K562 (cell line): ENCODE measurements around the gene SLC37A4. TPM values are rescaled to one million over a fixed set of nuclear protein-coding genes. Genes with fewer than 3 reads are reported as not detected.
A peak's percentile ranks its signal among the peaks of the same experiment; 100 is the strongest.

Experiments used
- ARID3A ChIP-seq: IDR thresholded peaks from 2 replicates; pipeline ENCODE4 v1.6.1; 2012; ENCODE audit warnings: low read depth, low read length, improper control_type of control experiment, borderline replicate concordance
- BHLHE40 ChIP-seq: IDR thresholded peaks from 2 replicates; pipeline ENCODE4 v1.6.1; 2011; ENCODE audit warnings: low read length, improper control_type of control experiment
- BMI1 ChIP-seq: fragments of 150-350 bp; IDR thresholded peaks from 2 replicates; pipeline ENCODE4 v1.6.1; 2014; ENCODE audit warnings: low read length
- CBX1 ChIP-seq: sonication (generic); IDR thresholded peaks from 2 replicates; pipeline ENCODE4 v1.6.1; 2016; ENCODE audit warnings: antibody characterized with exemption, low read depth, mild to moderate bottlenecking
- DPF2 ChIP-seq: fragments of 450-650 bp; IDR thresholded peaks from 2 replicates; pipeline ENCODE4 v1.6.1; 2016
- FIP1L1 ChIP-seq: fragments of 200-400 bp; formaldehyde crosslinking; IDR thresholded peaks from 2 replicates; pipeline ENCODE4 v1.6.1; 2018; ENCODE audit warnings: mild to moderate bottlenecking, low read depth, low read length; ENCODE audit not compliant: poor library complexity, severe bottlenecking
- FUS ChIP-seq: fragments of 200-400 bp; formaldehyde crosslinking; optimal IDR thresholded peaks from 2 replicates; pipeline ENCODE3; 2017; ENCODE audit warnings: low read depth, low read length
- GATA2 ChIP-seq: sonication (generic); formaldehyde crosslinking; IDR thresholded peaks from 2 replicates; pipeline ENCODE4 v1.4.0; 2020; ENCODE audit warnings: mild to moderate bottlenecking, missing genetic modification reagents
- HNRNPK ChIP-seq: fragments of 200-400 bp; formaldehyde crosslinking; IDR thresholded peaks from one replicate; pipeline ENCODE4 v1.6.1; 2018; ENCODE audit warnings: mild to moderate bottlenecking, low read depth, low read length; ENCODE audit not compliant: poor library complexity, severe bottlenecking
- ILK ChIP-seq: fragments of 450-650 bp; IDR thresholded peaks from 2 replicates; pipeline ENCODE4 v1.6.1; 2016; ENCODE audit warnings: missing genetic modification characterization, low read depth, mild to moderate bottlenecking, missing compliant biosample characterization, moderate library complexity, borderline replicate concordance
- MTA3 ChIP-seq: fragments of 450-650 bp; formaldehyde crosslinking; IDR thresholded peaks from 2 replicates; pipeline ENCODE4 v1.6.1; 2017; ENCODE audit warnings: mild to moderate bottlenecking, borderline replicate concordance
- NUFIP1 ChIP-seq: fragments of 450-650 bp; IDR thresholded peaks from 2 replicates; pipeline ENCODE4 v1.6.1; 2018; ENCODE audit not compliant: partially characterized antibody
- RFX1 ChIP-seq: fragments of 450-650 bp; IDR thresholded peaks from 2 replicates; pipeline ENCODE4 v1.6.1; 2016; ENCODE audit warnings: mild to moderate bottlenecking, moderate library complexity
- RFX7 ChIP-seq: fragments of 250-450 bp; sonication (Bioruptor Pico); IDR thresholded peaks from 2 replicates; pipeline ENCODE4 v1.5.1; 2021; ENCODE audit warnings: mild to moderate bottlenecking
- TCFL5 ChIP-seq: fragments of 250-450 bp; sonication (Bioruptor Pico); conservative IDR thresholded peaks from 2 replicates; pipeline ENCODE4 v1.6.1; 2021; ENCODE audit warnings: mild to moderate bottlenecking, moderate library complexity, matching md5 sums
- ZFP36 ChIP-seq: fragments of 150-350 bp; IDR thresholded peaks from 2 replicates; pipeline ENCODE4 v1.6.1; 2018; ENCODE audit warnings: low read length, low read depth; ENCODE audit not compliant: partially characterized antibody
- ZKSCAN1 ChIP-seq: fragments of 150-350 bp; IDR thresholded peaks from 2 replicates; pipeline ENCODE4 v1.6.1; 2016; ENCODE audit warnings: low read depth, low read length
- ZNF584 ChIP-seq: fragments of 200-800 bp; sonication (Bioruptor generic); IDR thresholded peaks from 2 replicates; pipeline ENCODE4 v1.6.1; 2016; ENCODE audit warnings: low read depth, mild to moderate bottlenecking, missing genetic modification characterization, missing compliant biosample characterization
- ZNF589 ChIP-seq: fragments of 200-800 bp; sonication (Bioruptor generic); IDR thresholded peaks from 2 replicates; pipeline ENCODE4 v1.6.1; 2016; ENCODE audit warnings: low read depth, missing genetic modification characterization, missing compliant biosample characterization
- polyA plus RNA-seq, 8 experiments: library from polyadenylated mRNA; depleted of rRNA in 4 of 8; stranded (reverse) in 5 of 8; unstranded in 3 of 8; fragments of >200 nt; fragmentation: Nextera tagmentation in 2 of 8; fragmentation: Illumina TruSeq in 1 of 8; extraction: Ambion mirVana in 2 of 8; extraction: Trizol in 1 of 8; gene quantifications; 2 replicates each; pipeline versions ENCODE4 v1.2.1 to v1.2.3, GENCODE V29; 2011 to 2014; ENCODE audit warnings: inconsistent platforms in 1 of 8, missing spikeins in 1 of 8
- total RNA-seq, 7 experiments: library from RNA; depleted of rRNA in 6 of 7; stranded (reverse); fragments of >200 nt in 6 of 7; fragmentation: Illumina TruSeq in 2 of 7; extraction: Trizol in 2 of 7; gene quantifications; 2 replicates each; pipeline versions ENCODE4 v1.2.1 to v1.2.3, GENCODE V29; 2011 to 2021; ENCODE audit warnings: low replicate concordance in 1 of 7
- TF ChIP-seq, protein P1 (sequence below), 2 experiments: fragments of 450-650 bp; conservative IDR thresholded peaks; 2 replicates each; pipeline ENCODE4 v1.6.1; 2017; ENCODE audit warnings: mild to moderate bottlenecking in 2 of 2, moderate library complexity in 2 of 2
- TF ChIP-seq, protein P2 (sequence below), 2 experiments: fragments of 150-350 bp in 1 of 2; IDR thresholded peaks; 2 replicates each; pipeline ENCODE4 v1.6.1; 2012 to 2016; ENCODE audit warnings: low read depth in 2 of 2, low read length in 2 of 2, mild to moderate bottlenecking in 1 of 2, moderate library complexity in 1 of 2

Gene SLC37A4
- total and polyA plus RNA-seq, 9 of the 15 experiments (the other 6 are each of a cell fraction or from before 2014, with no cell fraction given): 24.7 to 73.9 (median 40.7) TPM

GRCh38 chr11:118997627-118998387 is 32.9 kb downstream of the SLC37A4 start, which contains the start of gene CENATAC (continued):
- TF ChIP-seq ZKSCAN1 (no peak), GATA2 (CRISPR knock-in tag) (no peak), NUFIP1 (no peak), HNRNPK (no peak), TCFL5 (no peak), RFX1 (no peak), ZNF589 (no peak), ZNF584 (CRISPR knock-in tag) (no peak), ILK (tag) (no peak), DPF2 (no peak), FIP1L1 (no peak), FUS (no peak), ARID3A (no peak), ZFP36 (no peak), MTA3 (0 out of 2 replicates have a peak, but pooled peaks have one; percentile 43), BHLHE40 (no peak; the same call in 1 of the 2 replicates), BMI1 (no peak), RFX7 (CRISPR knock-in tag) (no peak), CBX1 (no peak; the same call in 1 of the 2 replicates)
- TF ChIP-seq, protein P1, sequence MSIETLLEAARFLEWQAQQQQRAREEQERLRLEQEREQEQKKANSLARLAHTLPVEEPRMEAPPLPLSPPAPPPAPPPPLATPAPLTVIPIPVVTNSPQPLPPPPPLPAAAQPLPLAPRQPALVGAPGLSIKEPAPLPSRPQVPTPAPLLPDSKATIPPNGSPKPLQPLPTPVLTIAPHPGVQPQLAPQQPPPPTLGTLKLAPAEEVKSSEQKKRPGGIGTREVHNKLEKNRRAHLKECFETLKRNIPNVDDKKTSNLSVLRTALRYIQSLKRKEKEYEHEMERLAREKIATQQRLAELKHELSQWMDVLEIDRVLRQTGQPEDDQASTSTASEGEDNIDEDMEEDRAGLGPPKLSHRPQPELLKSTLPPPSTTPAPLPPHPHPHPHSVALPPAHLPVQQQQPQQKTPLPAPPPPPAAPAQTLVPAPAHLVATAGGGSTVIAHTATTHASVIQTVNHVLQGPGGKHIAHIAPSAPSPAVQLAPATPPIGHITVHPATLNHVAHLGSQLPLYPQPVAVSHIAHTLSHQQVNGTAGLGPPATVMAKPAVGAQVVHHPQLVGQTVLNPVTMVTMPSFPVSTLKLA (conservative IDR thresholded peaks at IDR 0.05): peak; percentile 44 to 52; a peak in 3 of 4 replicates
- TF ChIP-seq, protein P2, sequence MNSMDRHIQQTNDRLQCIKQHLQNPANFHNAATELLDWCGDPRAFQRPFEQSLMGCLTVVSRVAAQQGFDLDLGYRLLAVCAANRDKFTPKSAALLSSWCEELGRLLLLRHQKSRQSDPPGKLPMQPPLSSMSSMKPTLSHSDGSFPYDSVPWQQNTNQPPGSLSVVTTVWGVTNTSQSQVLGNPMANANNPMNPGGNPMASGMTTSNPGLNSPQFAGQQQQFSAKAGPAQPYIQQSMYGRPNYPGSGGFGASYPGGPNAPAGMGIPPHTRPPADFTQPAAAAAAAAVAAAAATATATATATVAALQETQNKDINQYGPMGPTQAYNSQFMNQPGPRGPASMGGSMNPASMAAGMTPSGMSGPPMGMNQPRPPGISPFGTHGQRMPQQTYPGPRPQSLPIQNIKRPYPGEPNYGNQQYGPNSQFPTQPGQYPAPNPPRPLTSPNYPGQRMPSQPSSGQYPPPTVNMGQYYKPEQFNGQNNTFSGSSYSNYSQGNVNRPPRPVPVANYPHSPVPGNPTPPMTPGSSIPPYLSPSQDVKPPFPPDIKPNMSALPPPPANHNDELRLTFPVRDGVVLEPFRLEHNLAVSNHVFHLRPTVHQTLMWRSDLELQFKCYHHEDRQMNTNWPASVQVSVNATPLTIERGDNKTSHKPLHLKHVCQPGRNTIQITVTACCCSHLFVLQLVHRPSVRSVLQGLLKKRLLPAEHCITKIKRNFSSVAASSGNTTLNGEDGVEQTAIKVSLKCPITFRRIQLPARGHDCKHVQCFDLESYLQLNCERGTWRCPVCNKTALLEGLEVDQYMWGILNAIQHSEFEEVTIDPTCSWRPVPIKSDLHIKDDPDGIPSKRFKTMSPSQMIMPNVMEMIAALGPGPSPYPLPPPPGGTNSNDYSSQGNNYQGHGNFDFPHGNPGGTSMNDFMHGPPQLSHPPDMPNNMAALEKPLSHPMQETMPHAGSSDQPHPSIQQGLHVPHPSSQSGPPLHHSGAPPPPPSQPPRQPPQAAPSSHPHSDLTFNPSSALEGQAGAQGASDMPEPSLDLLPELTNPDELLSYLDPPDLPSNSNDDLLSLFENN (IDR thresholded peaks at IDR 0.05; ENCODE audit: low read depth in 2 of 2, low read length in 2 of 2): no peak; a peak in 1 of 4 replicates
